ENCODE data around the gene CDYL2.
"Not testable (repeated sequence)": the region's sequence is repeated elsewhere in the genome, so short reads cannot be mapped to it uniquely, and the experiment has no call there.

The CDYL2 gene, protein sequence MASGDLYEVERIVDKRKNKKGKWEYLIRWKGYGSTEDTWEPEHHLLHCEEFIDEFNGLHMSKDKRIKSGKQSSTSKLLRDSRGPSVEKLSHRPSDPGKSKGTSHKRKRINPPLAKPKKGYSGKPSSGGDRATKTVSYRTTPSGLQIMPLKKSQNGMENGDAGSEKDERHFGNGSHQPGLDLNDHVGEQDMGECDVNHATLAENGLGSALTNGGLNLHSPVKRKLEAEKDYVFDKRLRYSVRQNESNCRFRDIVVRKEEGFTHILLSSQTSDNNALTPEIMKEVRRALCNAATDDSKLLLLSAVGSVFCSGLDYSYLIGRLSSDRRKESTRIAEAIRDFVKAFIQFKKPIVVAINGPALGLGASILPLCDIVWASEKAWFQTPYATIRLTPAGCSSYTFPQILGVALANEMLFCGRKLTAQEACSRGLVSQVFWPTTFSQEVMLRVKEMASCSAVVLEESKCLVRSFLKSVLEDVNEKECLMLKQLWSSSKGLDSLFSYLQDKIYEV

GRCh38 chr16:80804526-80805383, at the start of gene CDYL2:
Gene CDYL2, minus strand, starts transcription at chr16:80804598. Its CDS starts 425 bp downstream, at chr16:80804173.
- no peak for FAIRE-seq

GRCh38 chr16:80852261-80852872, 48.0 kb upstream of the CDYL2 start:
- FAIRE-seq: no peak

DNA sequence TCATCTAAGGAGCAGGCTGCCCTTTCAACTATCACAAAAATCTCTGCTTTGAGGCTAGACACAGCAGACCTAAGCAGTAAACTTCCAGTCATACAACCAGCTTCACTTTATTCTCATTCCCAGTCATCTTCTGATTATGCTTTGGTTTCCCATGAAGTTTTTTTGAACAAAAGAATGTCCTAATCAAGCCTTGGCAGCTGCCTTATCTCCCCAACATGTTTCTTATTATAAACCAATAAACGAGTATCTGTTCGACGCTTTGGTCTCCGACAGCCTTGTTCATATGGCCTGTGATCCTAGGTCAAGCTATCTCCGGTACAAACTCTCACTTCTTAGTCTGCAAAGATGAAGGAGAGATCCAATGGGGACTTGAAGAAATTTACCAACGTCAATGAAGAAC, 47.4 kb upstream of the CDYL2 start:
- FAIRE-seq: no peak

DNA sequence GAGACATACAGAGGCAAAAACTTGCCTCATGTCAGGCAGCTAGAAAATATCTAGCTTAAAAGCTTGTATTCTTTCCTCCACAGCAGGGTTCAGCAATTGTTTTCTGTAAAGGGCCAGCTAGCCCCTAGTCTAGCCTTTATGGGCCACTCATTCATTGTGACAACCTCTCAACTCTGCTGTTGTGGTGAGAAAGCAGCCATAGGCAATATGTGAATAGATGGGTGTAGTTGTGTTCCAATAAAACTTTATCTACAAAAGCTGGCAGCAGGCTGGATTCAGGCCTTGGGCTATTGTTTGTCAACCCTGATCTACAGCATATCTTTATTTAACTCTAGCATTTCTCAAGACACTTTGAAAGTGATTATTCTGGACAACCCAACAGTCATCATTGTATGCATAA, 46.4 kb upstream of the CDYL2 start:
- FAIRE-seq: no peak

GRCh38 chr16:80848862-80849261, 44.5 kb upstream of the CDYL2 start:
- no peak for FAIRE-seq

- FAIRE-seq: no peak
Measured at GRCh38 chr16:80846680-80847079, 42.3 kb upstream of the CDYL2 start.

DNA sequence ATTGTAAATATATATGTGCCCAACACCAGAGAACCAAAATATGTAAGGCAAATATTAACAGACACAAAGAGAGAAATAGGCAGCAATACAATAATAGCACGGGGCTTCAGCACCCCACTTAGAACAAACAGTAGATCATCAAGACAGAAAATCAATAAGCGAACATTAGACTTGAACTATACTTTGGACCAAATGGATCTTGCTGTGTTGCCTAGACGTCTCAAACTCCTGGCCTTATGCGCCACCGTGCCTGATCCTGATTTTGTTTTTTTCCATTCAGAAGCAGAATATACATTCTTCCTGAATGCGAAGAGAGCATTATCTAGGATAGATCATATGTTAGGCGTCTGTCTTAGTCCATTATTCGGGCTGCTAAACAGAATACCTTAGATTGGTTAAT, 41.9 kb upstream of the CDYL2 start:
- FAIRE-seq: no peak

- no peak for FAIRE-seq
Measured at GRCh38 chr16:80844395-80844794, 40.0 kb upstream of the CDYL2 start.

GRCh38 chr16:80841231-80841630, 36.8 kb upstream of the CDYL2 start:
- FAIRE-seq: no peak

- FAIRE-seq: no peak
Measured at GRCh38 chr16:80837533-80838147, 33.2 kb upstream of the CDYL2 start.

DNA sequence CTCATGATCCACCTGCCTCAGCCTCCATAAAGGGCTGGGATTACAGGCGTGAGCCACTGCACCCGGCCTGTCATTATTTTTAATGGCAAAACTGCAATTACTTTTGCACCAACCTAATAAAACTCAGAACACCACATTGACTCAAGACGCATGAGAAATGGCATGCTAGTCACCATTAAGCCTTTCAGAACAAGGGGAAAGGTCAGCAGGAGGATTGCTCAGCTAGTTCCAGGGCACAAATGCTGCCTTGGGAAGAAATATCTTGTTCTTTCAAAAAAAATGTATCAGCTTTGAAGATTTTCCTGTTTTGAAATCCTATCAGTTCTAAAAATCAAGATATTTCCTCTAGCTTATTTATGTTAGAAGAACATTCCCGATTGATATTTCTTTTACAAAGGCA, 32.4 kb upstream of the CDYL2 start:
- no peak for FAIRE-seq

DNA sequence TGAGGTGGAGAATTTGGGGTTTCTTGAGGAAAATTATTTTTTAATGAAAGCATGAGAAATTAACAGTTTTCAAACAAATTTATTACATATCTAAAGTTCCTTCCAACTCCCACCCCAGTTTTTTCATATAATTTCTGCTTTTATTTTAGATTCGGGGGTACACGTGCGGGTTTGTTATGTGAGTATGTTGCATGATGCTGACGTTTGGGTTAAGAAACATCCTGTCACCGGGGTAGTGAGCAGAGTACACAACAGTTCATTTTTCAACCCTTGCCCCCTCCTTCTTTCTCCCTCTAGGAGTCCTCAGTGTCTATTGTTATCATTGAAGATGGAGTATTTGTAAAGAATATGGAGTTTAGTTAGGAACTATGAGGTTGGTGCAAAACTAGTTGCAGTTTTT, 31.8 kb upstream of the CDYL2 start:
- no peak for FAIRE-seq

DNA sequence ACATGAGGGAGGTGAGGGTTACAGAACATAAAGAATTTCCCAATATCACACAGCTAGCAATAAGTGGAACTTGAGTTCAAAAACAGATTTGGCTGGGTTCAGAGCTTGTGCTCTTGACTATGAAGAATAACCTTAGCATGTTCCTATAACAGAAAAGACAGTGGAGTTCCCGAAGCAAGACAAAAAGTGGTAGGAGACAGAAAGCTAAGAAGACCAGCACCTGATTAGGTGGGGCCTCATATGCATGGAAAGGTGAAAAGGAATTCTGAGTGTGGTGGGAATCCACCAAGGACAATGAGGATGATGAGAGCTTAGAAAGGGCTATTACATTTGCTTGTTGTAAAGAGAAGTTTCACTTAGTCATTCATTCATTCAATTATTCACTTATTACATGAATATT, 26.6 kb upstream of the CDYL2 start:
- no peak for FAIRE-seq

- FAIRE-seq: no peak
Measured at GRCh38 chr16:80828495-80828894, 24.1 kb upstream of the CDYL2 start.

DNA sequence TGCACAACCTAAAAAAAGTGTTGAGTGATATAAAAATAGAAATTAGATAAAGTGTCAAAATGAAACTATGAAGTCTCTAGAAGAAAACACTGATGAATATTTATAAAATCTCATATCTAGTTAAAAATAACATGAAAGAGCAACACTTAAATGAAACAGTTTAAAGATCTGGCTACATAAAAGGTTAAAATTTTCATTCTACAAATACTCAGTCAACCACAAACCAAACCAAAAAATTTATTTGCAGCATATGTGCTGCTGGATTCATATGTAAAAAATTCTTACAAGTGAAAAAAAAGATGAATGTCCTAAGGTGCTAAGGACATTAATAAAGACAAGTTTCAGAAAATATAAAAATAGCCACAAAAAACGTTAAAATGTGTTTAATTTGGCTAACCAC, 22.6 kb upstream of the CDYL2 start:
- no peak for FAIRE-seq

- FAIRE-seq: no peak
Measured at GRCh38 chr16:80825365-80825758, 21.0 kb upstream of the CDYL2 start.

GRCh38 chr16:80824623-80825364, 20.4 kb upstream of the CDYL2 start:
- FAIRE-seq: peak; percentile 98

GRCh38 chr16:80819988-80820387, 15.6 kb upstream of the CDYL2 start:
- FAIRE-seq: no peak

DNA sequence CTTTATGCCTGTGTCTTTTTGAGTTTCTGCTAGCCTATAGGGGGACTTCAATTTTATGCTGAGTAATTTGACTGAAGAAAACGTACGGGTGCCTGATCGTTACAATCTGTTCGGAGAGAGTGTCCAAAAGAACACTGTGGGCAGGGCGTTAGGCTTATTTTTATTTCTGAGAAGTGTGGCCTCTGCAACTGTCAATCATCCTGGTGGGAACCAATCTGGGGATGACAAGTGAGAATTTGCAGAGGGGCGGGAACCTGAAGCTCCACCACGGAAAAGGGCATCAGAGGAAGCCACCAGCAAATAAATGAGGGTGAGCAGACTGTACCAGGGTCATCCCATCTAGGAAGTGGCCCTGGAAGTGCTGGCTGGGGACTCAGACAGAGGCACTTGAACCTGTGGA, 12.0 kb upstream of the CDYL2 start:
- no peak for FAIRE-seq

DNA sequence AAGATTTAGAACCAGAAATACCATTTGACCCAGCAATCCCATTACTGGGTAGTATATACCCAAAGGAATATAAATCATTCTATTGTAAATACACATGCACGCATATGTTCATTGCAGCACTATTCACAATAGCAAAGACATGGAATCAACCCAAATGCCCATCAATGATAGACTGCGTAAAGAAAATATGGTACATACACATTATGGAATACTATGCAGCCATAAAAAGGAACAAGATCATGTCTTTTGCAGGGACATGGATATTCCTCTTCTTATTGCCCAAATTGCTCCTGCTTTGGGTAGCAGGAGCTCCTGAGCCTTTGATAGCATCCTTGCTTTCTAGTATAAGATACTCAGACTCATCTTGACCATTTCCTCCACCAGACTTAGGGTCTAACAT, 10.9 kb upstream of the CDYL2 start:
- FAIRE-seq: not testable (repeated sequence)

DNA sequence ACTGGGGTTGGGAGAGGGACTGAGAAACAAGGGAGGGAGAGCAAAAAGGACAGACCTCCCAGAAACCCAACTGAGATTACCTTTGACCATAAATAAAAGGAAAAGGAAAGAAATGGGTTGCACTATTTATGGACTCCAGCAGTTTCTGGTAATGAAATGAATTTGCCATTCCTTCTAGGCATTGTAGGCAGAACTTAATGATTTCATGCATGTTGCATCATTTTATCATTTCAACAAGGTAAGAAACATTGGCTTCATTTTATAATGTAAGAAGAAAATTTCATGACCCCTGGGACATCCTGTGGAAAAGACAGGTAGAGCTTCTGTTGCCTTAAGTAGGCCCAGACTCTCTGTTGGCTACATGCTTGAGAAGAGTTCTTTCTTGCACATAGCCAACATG, 8.2 kb upstream of the CDYL2 start:
- FAIRE-seq: no peak

DNA sequence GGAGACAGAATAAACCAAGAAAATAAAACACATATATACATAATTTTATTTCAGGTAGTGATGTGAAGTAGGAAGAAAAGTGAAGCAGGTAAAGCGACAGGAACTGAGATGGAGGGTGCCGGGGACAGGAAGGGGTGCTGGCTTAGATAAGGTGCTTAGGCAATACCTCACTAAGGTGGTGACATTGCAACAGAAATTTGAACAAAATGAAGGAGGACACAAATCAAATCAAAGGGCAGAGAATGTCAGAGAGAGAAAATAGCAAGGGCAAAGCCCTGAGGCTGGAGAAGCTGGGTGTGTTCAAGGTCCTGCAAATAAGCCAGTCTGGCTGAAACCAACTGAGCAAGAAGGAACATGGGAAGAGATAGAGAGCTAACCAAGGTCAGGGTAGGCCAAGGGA, 5.0 kb upstream of the CDYL2 start:
- FAIRE-seq: no peak

Measured in G401.6 (cell line).